Endothelial cell of umbilical vein (primary cell): Measurements from ENCODE around the gene ELOVL2. TPM values are rescaled to one million over a fixed set of nuclear protein-coding genes. Genes with fewer than 3 reads are reported as not detected.

ENCODE experiments used
- BruUV-seq: library from RNA; stranded (reverse); fragments of 400-500 nt; replicated peaks from 2 replicates; lab custom pipeline; 2021; lab: Mats Ljungman, UMichigan
- CTCF ChIA-PET: fragments of 300-600, 350-600 bp; sonication (Branson Sonifier 250); formaldehyde crosslinking; loops from one replicate; lab custom pipeline; 2021; ENCODE audit warnings: antibody characterized with exemption, inconsistent platforms; lab: Charles Lee
- POLR2A ChIA-PET: fragments of 300-600, 350-600 bp; sonication (Branson Sonifier 250); formaldehyde crosslinking; loops from one replicate; lab custom pipeline; 2021; ENCODE audit warnings: antibody characterized with exemption, inconsistent platforms; lab: Charles Lee
- DNase-seq: peaks from one replicate; pipeline ENCODE4 v3.0.0-alpha.2; 2011; ENCODE audit warnings: low read depth, low spot score
- FAIRE-seq: peaks from 2 replicates; lab custom pipeline; 2011; peaks lifted over from hg19 to GRCh38; lab: Jason Lieb, UNC
- H2AFZ ChIP-seq: 2 replicates; pipeline ENCODE4 v1.6.0; 2012; ENCODE audit warnings: low read depth, low read length, control low read depth, inconsistent platforms
- H3K27ac ChIP-seq: 2 replicates; pipeline ENCODE4 v1.5.1; 2011; ENCODE audit warnings: low read depth, mild to moderate bottlenecking, control low read depth, low read length, moderate library complexity; ENCODE audit not compliant: insufficient read depth
- H3K27me3 ChIP-seq, 2 experiments: 2 replicates each; pipeline versions ENCODE4 v1.6.0 to v1.6.1; 2011; ENCODE audit warnings: low read length in 2 of 2, mixed read lengths in 1 of 2; ENCODE audit not compliant: control insufficient read depth in 2 of 2, insufficient read depth in 2 of 2
- H3K36me3 ChIP-seq, 2 experiments: 2 replicates in 1 of 2; 3 replicates in 1 of 2; pipeline ENCODE4 v1.5.1; 2011; ENCODE audit warnings: low read length in 2 of 2, mild to moderate bottlenecking in 1 of 2, moderate library complexity in 1 of 2; ENCODE audit not compliant: control insufficient read depth in 2 of 2, insufficient read depth in 2 of 2; ENCODE audit errors: extremely low read depth in 1 of 2
- H3K4me1 ChIP-seq: 3 replicates; pipeline ENCODE4 v1.5.1; 2011; ENCODE audit warnings: mild to moderate bottlenecking, low read length; ENCODE audit not compliant: control insufficient read depth, insufficient read depth; ENCODE audit errors: extremely low read depth
- H3K4me2 ChIP-seq: 2 replicates; pipeline ENCODE4 v1.6.1; 2011; ENCODE audit warnings: low read length, control low read depth, mixed read lengths; ENCODE audit not compliant: insufficient read depth
- H3K4me3 ChIP-seq, 3 experiments: fragments of 200-600 bp in 1 of 3; sonication (generic), shearing (Covaris generic) in 1 of 3; replicated peaks in 1 of 3; 2 replicates each; pipeline ENCODE4 v1.5.1; 2011 to 2016; ENCODE audit warnings: control low read depth in 3 of 3, low read length in 3 of 3, mild to moderate bottlenecking in 2 of 3, inconsistent platforms in 1 of 3, low read depth in 1 of 3, moderate library complexity in 1 of 3; ENCODE audit not compliant: insufficient read depth in 1 of 3
- H3K79me2 ChIP-seq: 2 replicates; pipeline ENCODE4 v1.6.0; 2012; ENCODE audit warnings: low read length, inconsistent platforms; ENCODE audit not compliant: control insufficient read depth, insufficient read depth
- H3K9ac ChIP-seq: replicated peaks from 2 replicates; pipeline ENCODE3; 2011; ENCODE audit warnings: low read length, control low read depth; ENCODE audit not compliant: insufficient read depth; ENCODE audit errors: extremely low read depth
- H3K9me1 ChIP-seq: replicated peaks from 3 replicates; pipeline ENCODE4 v1.6.0; 2011; ENCODE audit warnings: mild to moderate bottlenecking, low read length; ENCODE audit not compliant: control insufficient read depth, insufficient read depth; ENCODE audit errors: extremely low read depth
- H3K9me3 ChIP-seq: replicated peaks from 2 replicates; pipeline ENCODE4 v1.5.1; 2012; ENCODE audit warnings: low read length, inconsistent platforms; ENCODE audit not compliant: control insufficient read depth, insufficient read depth
- H4K20me1 ChIP-seq: replicated peaks from 2 replicates; pipeline ENCODE3; 2011; ENCODE audit warnings: mild to moderate bottlenecking, low read length; ENCODE audit not compliant: control insufficient read depth, insufficient read depth; ENCODE audit errors: extremely low read depth
- CTCF ChIP-seq, 2 donors: IDR thresholded peaks; 1 replicate in 1 of 2; 2 replicates in 1 of 2; pipeline ENCODE4 v1.5.1; 2011; ENCODE audit warnings: low read length in 2 of 2, mild to moderate bottlenecking in 2 of 2, moderate library complexity in 2 of 2, control low read depth in 1 of 2, inconsistent platforms in 1 of 2, low read depth in 1 of 2; ENCODE audit not compliant: insufficient read depth in 1 of 2; ENCODE audit errors: extremely low read depth in 1 of 2
- EZH2 ChIP-seq: IDR thresholded peaks from 2 replicates; pipeline ENCODE4 v1.6.1; 2012; ENCODE audit warnings: borderline replicate concordance, low read depth, mild to moderate bottlenecking, moderate library complexity, low read length, inconsistent platforms; ENCODE audit not compliant: severe bottlenecking
- GATA2 ChIP-seq: IDR thresholded peaks from 2 replicates; pipeline ENCODE4 v1.7.0; 2011; ENCODE audit warnings: low read depth, mild to moderate bottlenecking, moderate library complexity, mixed read lengths, low read length; ENCODE audit not compliant: insufficient read length, insufficient read depth
- MAX ChIP-seq: IDR thresholded peaks from 2 replicates; pipeline ENCODE4 v1.6.1; 2011; ENCODE audit not compliant: insufficient read depth, insufficient read length
- POLR2A ChIP-seq: IDR thresholded peaks from 2 replicates; pipeline ENCODE4 v1.6.1; 2012; ENCODE audit warnings: low read depth, mild to moderate bottlenecking, control low read depth, low read length
- dilution Hi-C: fragments of 300-500 bp; cut with MboI; formaldehyde crosslinking; loops from one replicate; pipeline ENCODE4 v1.15.0; 2019; ENCODE audit warnings: low sequenced_read_pairs; ENCODE audit not compliant: extremely low pct_ligation_motif_present
- intact Hi-C: fragments of 100-400 bp; cut with micrococcal nuclease; formaldehyde crosslinking; loops from one replicate; pipeline ENCODE4 v1.10.0; 2022
- polyA plus RNA-seq, 4 experiments: library from polyadenylated mRNA; depleted of rRNA in 3 of 4; stranded (reverse) in 3 of 4; unstranded in 1 of 4; fragments of >200 nt; gene quantifications; 2 replicates each; pipeline versions ENCODE4 v1.2.1 to v1.2.3, GENCODE V29; 2011 to 2012; ENCODE audit warnings: missing spikeins in 1 of 4
- total RNA-seq: library from RNA; stranded (reverse); gene quantifications from 2 replicates; pipeline ENCODE4 v1.2.3, GENCODE V29; 2021

The ELOVL2 gene
- total and polyA plus RNA-seq, 2 donors (not counting 3 experiments of a cell fraction or from before 2014, with no cell fraction given): not detected

GRCh38 chr6:10956776-10957175 is 87.3 kb downstream of the ELOVL2 start:
- no peak for FAIRE-seq
- no peaks in the 10 kb centered on the region for H3K4me1 ChIP-seq
- H3K27me3 ChIP-seq: no peaks in the 10 kb centered on the region
- dilution Hi-C loops: no loop called here
- no peak for DNase-seq
- no peak for TF ChIP-seq GATA2
- TF ChIP-seq POLR2A: no peak
- TF ChIP-seq CTCF (IDR thresholded peaks at IDR 0.05; ENCODE audit: extremely low read depth in 1 of 2, insufficient read depth in 1 of 2, low read depth in 1 of 2, low read length in 2 of 2): no peak
- no peak for TF ChIP-seq EZH2
- no peak for TF ChIP-seq MAX
- no peak overlapping the region for H3K4me2 ChIP-seq
- H3K9ac ChIP-seq: no peak overlapping the region
- H4K20me1 ChIP-seq: no peaks in the 10 kb centered on the region
- POLR2A ChIA-PET: no interaction called here
- H3K79me2 ChIP-seq: no peaks in the 10 kb centered on the region
- H3K36me3 ChIP-seq: no peaks in the 10 kb centered on the region
- H3K4me3 ChIP-seq: no peak overlapping the region
- CTCF ChIA-PET: interaction anchor here (1.2 kb wide), 1 partner anchor 112 kb away, joined by 8 read pairs; no protein-coding TSS in a partner anchor
- no peak overlapping the region for H2AFZ ChIP-seq
- H3K9me1 ChIP-seq: no peaks in the 10 kb centered on the region
- no peaks in the 10 kb centered on the region for H3K9me3 ChIP-seq
- intact Hi-C loops: no loop called here
- no TSS peak for BruUV-seq
- no peak overlapping the region for H3K27ac ChIP-seq
